Kidney (tissue), 14 donors: Measurements from ENCODE around the gene STYXL1. TPM values are rescaled to one million over a fixed set of nuclear protein-coding genes. Genes with fewer than 3 reads are reported as not detected.
"Not testable (repeated sequence)": the region's sequence is repeated elsewhere in the genome, so short reads cannot be mapped to it uniquely, and the experiment has no call there.

ENCODE experiments used
- DNase-seq, 5 donors: peaks; one replicate each; pipeline ENCODE4 v3.0.0-alpha.2; 2013 to 2020
- FAIRE-seq: peaks from 2 replicates; lab custom pipeline; 2012; peaks lifted over from hg19 to GRCh38; lab: Jason Lieb, UNC
- H3K27ac ChIP-seq, 2 donors: one replicate each; pipeline ENCODE4 v1.7.0; 2013; ENCODE audit warnings: low read depth in 2 of 2, low read length in 2 of 2, inconsistent platforms in 1 of 2
- H3K27me3 ChIP-seq: one replicate; pipeline ENCODE4 v1.7.1; 2013; ENCODE audit warnings: low read length, inconsistent platforms; ENCODE audit not compliant: control insufficient read depth, insufficient read depth
- H3K36me3 ChIP-seq, 3 donors: one replicate each; pipeline versions ENCODE4 v1.7.0 to v1.7.1; 2013; ENCODE audit warnings: low read length in 3 of 3, control low read depth in 1 of 3, inconsistent platforms in 1 of 3; ENCODE audit not compliant: insufficient read depth in 3 of 3, control insufficient read depth in 2 of 3
- H3K4me1 ChIP-seq, 3 donors: one replicate each; pipeline versions ENCODE4 v1.7.0 to v1.7.1; 2013; ENCODE audit warnings: low read length in 3 of 3, inconsistent platforms in 1 of 3, low read depth in 1 of 3; ENCODE audit not compliant: control insufficient read depth in 2 of 3, insufficient read depth in 2 of 3
- H3K4me3 ChIP-seq, 3 donors: one replicate each; pipeline versions ENCODE4 v1.7.0 to v1.8.1; 2013; ENCODE audit warnings: low read length in 3 of 3, control low read depth in 1 of 3, inconsistent platforms in 1 of 3
- H3K9ac ChIP-seq, 3 donors: one replicate each; pipeline versions ENCODE4 v1.7.0 to v1.7.1; 2013; ENCODE audit warnings: low read length in 3 of 3, control low read depth in 1 of 3, inconsistent platforms in 1 of 3
- H3K9me3 ChIP-seq, 3 donors: one replicate each; pipeline versions ENCODE4 v1.7.0 to v1.7.1; 2013; ENCODE audit warnings: low read length in 3 of 3, control low read depth in 1 of 3, inconsistent platforms in 1 of 3; ENCODE audit not compliant: control insufficient read depth in 2 of 3, insufficient read depth in 1 of 3
- intact Hi-C: fragments of 100-400 bp; cut with DNase I; formaldehyde crosslinking; loops from one replicate; pipeline ENCODE4 v1.11.1; 2022
- polyA plus RNA-seq: library from polyadenylated mRNA; stranded (reverse); fragments of 350-450 nt; fragmentation: Illumina TruSeq; extraction: RNeasy Lipid Tissue Mini Kit (QIAGEN cat#74804); gene quantifications from one replicate; pipeline ENCODE4 v1.2.3, GENCODE V29; 2014; ENCODE audit warnings: low read depth, low replicate concordance; ENCODE audit not compliant: insufficient read depth
- total RNA-seq: library from RNA; stranded (reverse); fragmentation: NEBNext Ultra II Directional; extraction: Animal tissue kit (Norgen Biotek cat#: 25700); gene quantifications from one replicate; pipeline ENCODE4 v1.2.1, GENCODE V29; 2021
- TF ChIP-seq, protein P1 (sequence below): IDR thresholded peaks from 3 replicates; pipeline ENCODE4 v1.5.1; 2012; ENCODE audit warnings: mild to moderate bottlenecking, moderate library complexity, borderline replicate concordance; ENCODE audit not compliant: insufficient read depth; ENCODE audit errors: extremely low read depth
- donor health status: control.
- donor health status: control.
- donor health status: control.
- donor health status: control.
- donor health status: control.
- donor health status: DM: yes; HTN: yes; CAD: no.
- donor health status: Normal renal cell carcinoma (clear cell type).

Gene STYXL1
- total and polyA plus RNA-seq, 2 donors from 2014 or later: 29.9 to 55.5 TPM

DNA sequence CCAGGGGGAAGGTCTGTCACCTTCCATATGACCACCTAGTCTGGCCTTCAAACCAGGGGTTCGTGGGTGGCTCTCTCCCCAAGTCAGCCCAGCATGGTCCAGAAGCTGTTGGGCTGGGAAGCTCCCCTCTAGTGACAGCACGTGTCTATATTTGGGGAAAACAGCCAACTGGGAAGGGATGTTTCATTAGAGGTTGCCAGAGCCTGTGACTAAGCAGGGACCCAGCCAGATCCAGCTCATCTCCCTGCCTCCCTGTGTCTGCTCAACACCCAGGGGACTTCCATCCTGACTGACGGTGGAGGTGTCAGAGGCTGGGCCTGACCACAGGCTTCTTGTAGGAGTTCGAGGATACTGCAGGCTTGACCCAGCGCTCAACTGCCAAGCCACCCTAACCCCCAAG is 10.5 kb downstream of the STYXL1 start:
- no peak overlapping the region for H3K9ac ChIP-seq
- no peaks in the 10 kb centered on the region for H3K9me3 ChIP-seq
- TF ChIP-seq, protein P1, sequence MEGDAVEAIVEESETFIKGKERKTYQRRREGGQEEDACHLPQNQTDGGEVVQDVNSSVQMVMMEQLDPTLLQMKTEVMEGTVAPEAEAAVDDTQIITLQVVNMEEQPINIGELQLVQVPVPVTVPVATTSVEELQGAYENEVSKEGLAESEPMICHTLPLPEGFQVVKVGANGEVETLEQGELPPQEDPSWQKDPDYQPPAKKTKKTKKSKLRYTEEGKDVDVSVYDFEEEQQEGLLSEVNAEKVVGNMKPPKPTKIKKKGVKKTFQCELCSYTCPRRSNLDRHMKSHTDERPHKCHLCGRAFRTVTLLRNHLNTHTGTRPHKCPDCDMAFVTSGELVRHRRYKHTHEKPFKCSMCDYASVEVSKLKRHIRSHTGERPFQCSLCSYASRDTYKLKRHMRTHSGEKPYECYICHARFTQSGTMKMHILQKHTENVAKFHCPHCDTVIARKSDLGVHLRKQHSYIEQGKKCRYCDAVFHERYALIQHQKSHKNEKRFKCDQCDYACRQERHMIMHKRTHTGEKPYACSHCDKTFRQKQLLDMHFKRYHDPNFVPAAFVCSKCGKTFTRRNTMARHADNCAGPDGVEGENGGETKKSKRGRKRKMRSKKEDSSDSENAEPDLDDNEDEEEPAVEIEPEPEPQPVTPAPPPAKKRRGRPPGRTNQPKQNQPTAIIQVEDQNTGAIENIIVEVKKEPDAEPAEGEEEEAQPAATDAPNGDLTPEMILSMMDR: no peak
- no peak for DNase-seq
- peaks cover 0 to 4% (median 3%) of the 10 kb centered on the region in 3 donors for H3K36me3 ChIP-seq
- intact Hi-C loops: no loop called here
- no peak for FAIRE-seq
- no peaks in the 10 kb centered on the region for H3K27me3 ChIP-seq
- no peak overlapping the region for H3K4me3 ChIP-seq
- H3K27ac ChIP-seq: no peak overlapping the region
- no peaks in the 10 kb centered on the region for H3K4me1 ChIP-seq

DNA sequence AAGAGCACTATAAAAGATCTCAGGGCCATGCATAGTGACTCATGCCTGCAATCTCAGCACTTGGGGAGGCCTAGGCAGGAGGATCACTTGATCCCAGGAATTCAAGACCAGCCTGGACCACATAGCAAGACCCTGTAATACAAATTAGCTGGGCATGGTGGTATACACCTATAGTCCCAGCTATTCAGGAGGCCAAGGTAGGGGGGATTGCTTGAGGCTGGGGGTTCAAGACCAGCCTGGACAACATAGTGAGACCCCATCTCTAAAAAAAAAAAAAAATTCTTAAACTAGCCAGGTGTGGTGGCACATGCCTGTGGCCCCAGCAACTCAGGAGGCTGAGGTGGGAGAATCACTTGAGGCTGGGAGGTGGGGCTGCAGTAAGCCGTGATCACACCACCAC is 15.8 kb downstream of the STYXL1 start:
- no peaks in the 10 kb centered on the region for H3K27me3 ChIP-seq
- peaks cover 0 to 3% (median 0%) of the 10 kb centered on the region in 3 donors for H3K36me3 ChIP-seq
- no peaks in the 10 kb centered on the region for H3K4me1 ChIP-seq
- intact Hi-C loops: no loop called here
- H3K9me3 ChIP-seq: no peaks in the 10 kb centered on the region
- H3K4me3 ChIP-seq: no peak overlapping the region
- no peak overlapping the region for H3K9ac ChIP-seq
- DNase-seq (no peak), FAIRE-seq (no peak)
- TF ChIP-seq, protein P1: no peak
- no peak overlapping the region for H3K27ac ChIP-seq

DNA sequence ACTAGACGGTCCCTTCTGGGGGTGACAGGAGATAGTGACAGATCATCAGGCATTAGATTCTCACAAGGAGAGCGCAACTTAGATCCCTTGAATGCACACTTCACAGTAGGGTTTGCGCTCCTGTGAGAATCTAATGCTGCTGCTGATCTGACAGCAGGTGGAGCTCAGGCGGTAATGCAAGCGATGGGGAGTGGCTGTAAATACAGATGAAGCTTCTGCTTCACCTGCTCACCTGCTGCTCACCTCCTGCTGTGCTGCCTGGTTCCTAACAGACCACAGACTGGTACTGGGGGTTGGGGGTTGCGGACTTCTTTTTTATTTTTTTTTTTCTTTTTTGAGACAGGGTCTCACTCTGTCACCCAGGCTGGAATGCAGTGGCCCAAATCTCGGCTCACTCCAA is 18.1 kb downstream of the STYXL1 start:
- FAIRE-seq: not testable (repeated sequence)

DNA sequence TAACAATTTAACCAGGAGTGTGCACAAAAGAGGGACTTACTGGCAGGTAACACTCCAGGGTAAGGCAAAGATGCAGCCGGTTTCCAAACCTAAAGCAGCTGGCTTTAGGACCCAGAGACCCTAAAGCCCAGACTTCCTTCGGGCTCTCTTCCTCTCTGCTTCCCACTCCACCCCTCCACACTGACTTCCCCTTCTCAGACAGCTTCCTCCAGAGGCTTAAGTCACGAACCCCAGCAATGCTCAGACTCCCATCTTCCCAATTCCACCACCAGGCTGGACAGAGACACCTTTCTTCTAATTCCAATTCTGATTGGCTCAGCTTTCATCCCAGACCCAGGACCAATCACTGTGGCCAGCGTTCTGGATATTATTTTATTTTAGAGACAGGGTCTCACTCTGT is 24.8 kb downstream of the STYXL1 start:
- DNase-seq: peak in 1 of 5 donors; percentile 15
- no peaks in the 10 kb centered on the region for H3K4me1 ChIP-seq
- no peak overlapping the region for H3K4me3 ChIP-seq
- H3K9ac ChIP-seq: no peak overlapping the region
- H3K36me3 ChIP-seq: peaks cover 0 to 11% (median 8%) of the 10 kb centered on the region in 3 donors
- intact Hi-C loops: no loop called here
- FAIRE-seq: no peak
- H3K9me3 ChIP-seq: no peaks in the 10 kb centered on the region
- no peak overlapping the region for H3K27ac ChIP-seq
- no peaks in the 10 kb centered on the region for H3K27me3 ChIP-seq
- TF ChIP-seq, protein P1: no peak

More for the DNA sequence above, 18.1 kb downstream of the STYXL1 start:
- H3K27ac ChIP-seq, H3K36me3 ChIP-seq, H3K4me3 ChIP-seq, H3K9ac ChIP-seq, H3K27me3 ChIP-seq, H3K4me1 ChIP-seq, intact Hi-C loops, H3K9me3 ChIP-seq: not testable (repeated sequence)
- DNase-seq: peak in 1 of 5 donors; percentile 7
